ENCODE results near the gene ATOH8.

ATOH8 gene

GRCh38 chr2:85736456-85737355, 17.1 kb upstream of the ATOH8 start:
- no peak for DNase-seq

GRCh38 chr2:85737481-85737880, 16.3 kb upstream of the ATOH8 start:
- DNase-seq, result no peak

GRCh38 chr2:85737961-85738360, 15.8 kb upstream of the ATOH8 start:
- DNase-seq, result no peak

- no peak for DNase-seq
These were observed 13.6 kb upstream of the ATOH8 start for GRCh38 chr2:85740193-85740592.

- peak in 6 of 14 donors; percentile 38 to 67 (median 48) for DNase-seq
These were observed 12.5 kb upstream of the ATOH8 start for GRCh38 chr2:85741211-85741832.

GRCh38 chr2:85741833-85742455, 11.8 kb upstream of the ATOH8 start:
- peak in 12 of 14 donors; percentile 65 to 89 (median 80) for DNase-seq

GRCh38 chr2:85743304-85743978, 10.3 kb upstream of the ATOH8 start:
- no peak for DNase-seq

GRCh38 chr2:85744055-85744454, 9.7 kb upstream of the ATOH8 start:
- no peak for DNase-seq

- peak in 4 of 14 donors; percentile 32 to 66 (median 44) for DNase-seq
These were observed 8.8 kb upstream of the ATOH8 start for GRCh38 chr2:85744741-85745601.

- no peak for DNase-seq
These were observed 8.2 kb upstream of the ATOH8 start for GRCh38 chr2:85745619-85746018.

GRCh38 chr2:85746321-85747004, 7.3 kb upstream of the ATOH8 start:
- DNase-seq, result no peak

GRCh38 chr2:85747441-85747840, 6.3 kb upstream of the ATOH8 start:
- no peak for DNase-seq

GRCh38 chr2:85748039-85748734, 5.6 kb upstream of the ATOH8 start:
- no peak for DNase-seq

- DNase-seq, result no peak
These were observed 4.6 kb upstream of the ATOH8 start for GRCh38 chr2:85748985-85749875.

- DNase-seq, result peak in 13 of 14 donors; percentile 20 to 82 (median 50)
These were observed 2.9 kb upstream of the ATOH8 start for GRCh38 chr2:85750587-85751575.

- DNase-seq, result no peak
These were observed 2.2 kb upstream of the ATOH8 start for GRCh38 chr2:85751627-85752026.

GRCh38 chr2:85753035-85753524, 711 bp upstream of the ATOH8 start:
- DNase-seq, result peak in 2 of 14 donors; percentile 48 to 64
